ENCODE measurements around the gene RBPJL.

DNA sequence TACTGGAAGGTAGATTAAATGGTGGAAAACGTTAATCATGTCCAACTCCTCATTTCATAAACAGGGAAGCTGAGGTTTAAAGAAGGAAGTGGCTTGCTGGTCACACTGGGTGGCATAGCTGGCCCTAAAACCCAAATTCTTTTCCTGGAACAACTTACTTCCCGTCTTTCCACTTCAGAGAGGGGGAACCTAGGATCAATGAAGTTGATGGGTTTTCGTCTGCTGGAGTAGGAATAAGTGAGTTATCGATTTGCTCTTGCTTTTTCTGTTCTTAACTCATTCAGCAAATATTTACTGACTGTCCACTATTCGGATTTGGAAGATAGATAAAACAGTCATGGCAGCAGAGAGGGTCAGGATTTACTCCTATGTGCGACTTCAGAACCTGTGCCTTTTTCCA lies 55.2 kb downstream of the RBPJL start:
- TF ChIP-seq, protein P1, sequence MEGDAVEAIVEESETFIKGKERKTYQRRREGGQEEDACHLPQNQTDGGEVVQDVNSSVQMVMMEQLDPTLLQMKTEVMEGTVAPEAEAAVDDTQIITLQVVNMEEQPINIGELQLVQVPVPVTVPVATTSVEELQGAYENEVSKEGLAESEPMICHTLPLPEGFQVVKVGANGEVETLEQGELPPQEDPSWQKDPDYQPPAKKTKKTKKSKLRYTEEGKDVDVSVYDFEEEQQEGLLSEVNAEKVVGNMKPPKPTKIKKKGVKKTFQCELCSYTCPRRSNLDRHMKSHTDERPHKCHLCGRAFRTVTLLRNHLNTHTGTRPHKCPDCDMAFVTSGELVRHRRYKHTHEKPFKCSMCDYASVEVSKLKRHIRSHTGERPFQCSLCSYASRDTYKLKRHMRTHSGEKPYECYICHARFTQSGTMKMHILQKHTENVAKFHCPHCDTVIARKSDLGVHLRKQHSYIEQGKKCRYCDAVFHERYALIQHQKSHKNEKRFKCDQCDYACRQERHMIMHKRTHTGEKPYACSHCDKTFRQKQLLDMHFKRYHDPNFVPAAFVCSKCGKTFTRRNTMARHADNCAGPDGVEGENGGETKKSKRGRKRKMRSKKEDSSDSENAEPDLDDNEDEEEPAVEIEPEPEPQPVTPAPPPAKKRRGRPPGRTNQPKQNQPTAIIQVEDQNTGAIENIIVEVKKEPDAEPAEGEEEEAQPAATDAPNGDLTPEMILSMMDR (IDR thresholded peaks at IDR 0.05; ENCODE audit: low read length), result no peak
- TF ChIP-seq EZH2 (optimal IDR thresholded peaks at IDR 0.05; ENCODE audit: low read depth, low read length), result no peak
- no peak for TF ChIP-seq EZH2phosphoT487 (IDR thresholded peaks at IDR 0.05; ENCODE audit: low read length)

All from MM.1S (cell line).